GM21723 (cell line): ENCODE data around the gene ADGRE1.
"Not testable (repeated sequence)": the region's sequence is repeated elsewhere in the genome, so short reads cannot be mapped to it uniquely, and the experiment has no call there.

Experiments used
- ATAC-seq: cut with Tn5 transposase; IDR thresholded peaks from one replicate; pipeline ENCODE4 v1.9.1; 2021; ENCODE audit warnings: mild to moderate bottlenecking, moderate library complexity; ENCODE audit not compliant: unreplicated experiment

ADGRE1 gene, protein sequence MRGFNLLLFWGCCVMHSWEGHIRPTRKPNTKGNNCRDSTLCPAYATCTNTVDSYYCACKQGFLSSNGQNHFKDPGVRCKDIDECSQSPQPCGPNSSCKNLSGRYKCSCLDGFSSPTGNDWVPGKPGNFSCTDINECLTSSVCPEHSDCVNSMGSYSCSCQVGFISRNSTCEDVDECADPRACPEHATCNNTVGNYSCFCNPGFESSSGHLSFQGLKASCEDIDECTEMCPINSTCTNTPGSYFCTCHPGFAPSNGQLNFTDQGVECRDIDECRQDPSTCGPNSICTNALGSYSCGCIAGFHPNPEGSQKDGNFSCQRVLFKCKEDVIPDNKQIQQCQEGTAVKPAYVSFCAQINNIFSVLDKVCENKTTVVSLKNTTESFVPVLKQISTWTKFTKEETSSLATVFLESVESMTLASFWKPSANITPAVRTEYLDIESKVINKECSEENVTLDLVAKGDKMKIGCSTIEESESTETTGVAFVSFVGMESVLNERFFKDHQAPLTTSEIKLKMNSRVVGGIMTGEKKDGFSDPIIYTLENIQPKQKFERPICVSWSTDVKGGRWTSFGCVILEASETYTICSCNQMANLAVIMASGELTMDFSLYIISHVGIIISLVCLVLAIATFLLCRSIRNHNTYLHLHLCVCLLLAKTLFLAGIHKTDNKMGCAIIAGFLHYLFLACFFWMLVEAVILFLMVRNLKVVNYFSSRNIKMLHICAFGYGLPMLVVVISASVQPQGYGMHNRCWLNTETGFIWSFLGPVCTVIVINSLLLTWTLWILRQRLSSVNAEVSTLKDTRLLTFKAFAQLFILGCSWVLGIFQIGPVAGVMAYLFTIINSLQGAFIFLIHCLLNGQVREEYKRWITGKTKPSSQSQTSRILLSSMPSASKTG

DNA sequence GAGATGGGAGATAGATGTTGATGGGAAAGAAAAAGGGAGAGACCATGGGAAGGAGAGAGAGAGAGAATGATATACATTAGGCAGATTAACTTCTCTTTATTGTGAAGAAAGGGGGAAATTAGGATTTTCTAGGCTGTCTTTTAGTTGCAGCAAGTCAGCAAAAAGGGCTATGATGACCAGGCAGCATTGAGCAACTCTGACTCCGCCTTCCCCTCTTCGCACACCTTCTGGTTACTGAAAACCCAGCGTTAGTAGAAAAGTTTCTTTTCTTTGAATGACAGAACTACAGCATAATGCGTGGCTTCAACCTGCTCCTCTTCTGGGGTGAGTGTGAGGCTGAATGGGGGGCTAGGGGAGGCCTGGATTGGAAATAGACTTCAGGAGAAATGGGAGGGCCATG, at the start of gene ADGRE1:
ADGRE1 (plus strand) TSS at position 264 of the 400 bp plus-strand sequence; CDS start at position 294, 30 bp downstream.
- no peak for ATAC-seq

DNA sequence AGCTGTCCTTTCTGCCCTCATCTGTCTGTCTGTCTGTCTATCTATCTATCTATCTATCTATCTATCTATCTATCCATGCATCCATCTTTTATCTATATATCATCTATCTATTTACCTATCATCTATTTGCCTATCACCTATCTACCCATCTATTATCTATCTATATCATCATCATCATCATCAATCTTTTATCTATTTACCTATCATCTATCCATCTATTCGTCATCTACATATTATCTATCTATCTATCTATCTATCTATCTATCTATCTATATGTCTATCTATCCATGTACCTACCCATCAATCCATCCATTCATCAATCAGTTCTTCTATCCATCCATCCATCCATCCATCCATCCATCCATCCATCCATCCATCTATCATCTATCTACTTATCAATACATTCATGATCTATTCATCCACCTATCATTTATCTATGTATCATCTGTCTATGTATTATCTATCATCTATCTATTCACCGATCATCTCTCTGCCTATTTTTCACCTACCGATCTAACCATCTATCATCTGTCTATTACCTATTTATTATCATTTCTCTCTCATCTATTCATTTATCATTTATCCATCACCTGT, 49.2 kb upstream of the ADGRE1 start:
- ATAC-seq: no peak

DNA sequence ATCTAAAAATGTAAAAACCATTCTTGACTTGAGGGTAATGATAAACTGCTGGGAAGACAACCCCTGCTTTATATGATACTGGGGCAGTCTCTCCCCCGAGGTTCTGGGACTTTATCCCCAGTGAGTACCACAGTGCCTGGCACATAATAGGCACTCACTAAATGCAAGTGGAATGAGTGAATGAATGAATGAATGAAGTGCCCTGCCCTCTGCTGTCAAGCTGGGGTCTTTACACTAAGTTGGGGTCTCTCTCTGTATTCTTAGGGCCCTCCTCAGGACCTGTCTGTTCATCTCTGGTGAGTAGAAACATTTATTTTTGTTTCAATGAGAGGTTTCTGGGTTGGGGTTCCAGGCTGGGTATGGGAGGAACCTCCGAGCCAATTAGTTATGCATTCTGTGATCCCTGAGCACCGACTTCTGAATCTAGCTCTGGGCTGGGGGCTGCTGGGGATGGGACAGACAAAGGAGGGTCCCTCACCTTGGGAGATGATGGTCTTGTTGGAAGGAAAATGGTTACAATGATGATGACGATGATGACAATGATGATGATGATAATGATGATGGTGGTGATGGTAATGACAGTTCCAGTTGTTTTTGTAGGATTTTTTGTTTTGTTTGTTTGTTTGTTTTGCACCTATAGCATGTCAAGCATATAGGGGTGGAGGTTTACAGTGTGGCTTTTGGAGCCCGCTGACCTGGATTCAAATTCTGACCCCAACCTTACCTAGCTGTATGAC, 44.3 kb upstream of the ADGRE1 start:
- ATAC-seq: no peak

DNA sequence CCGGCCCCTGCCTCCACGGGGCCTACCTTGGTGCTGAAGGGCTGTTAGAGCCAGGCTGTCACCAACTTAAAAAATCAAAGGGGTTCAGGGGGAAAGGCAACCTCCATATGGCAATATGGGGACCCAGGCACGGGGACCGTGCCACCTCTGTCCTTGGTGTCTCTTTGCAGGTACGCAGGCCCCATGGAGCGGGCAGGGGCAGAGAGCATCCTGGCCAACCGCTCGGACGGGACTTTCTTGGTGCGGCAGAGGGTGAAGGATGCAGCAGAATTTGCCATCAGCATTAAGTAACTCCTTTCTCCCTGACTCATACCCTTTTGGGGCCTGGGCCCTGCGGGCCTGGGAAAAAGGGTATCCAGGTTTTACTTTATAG, 39.6 kb upstream of the ADGRE1 start:
- ATAC-seq: no peak

DNA sequence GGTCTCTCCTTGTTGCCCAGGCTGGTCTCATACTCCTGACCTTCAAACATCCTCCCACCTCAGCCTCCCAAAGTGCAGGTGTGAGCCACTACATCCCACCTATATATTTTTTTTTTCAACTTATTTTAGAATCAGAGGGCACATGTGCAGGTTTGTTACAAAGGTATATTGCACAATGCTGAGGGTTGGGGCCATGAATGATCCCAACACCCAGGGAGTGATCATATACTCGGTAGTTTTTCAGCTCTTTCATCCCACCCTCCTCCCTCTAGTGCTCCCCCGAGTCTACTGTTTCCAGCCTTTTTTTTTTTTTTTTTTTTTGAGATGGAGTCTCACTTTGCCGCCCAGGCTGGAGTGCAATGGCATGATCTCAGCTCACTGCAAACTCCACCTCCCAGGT, 38.4 kb upstream of the ADGRE1 start:
- ATAC-seq: no peak

DNA sequence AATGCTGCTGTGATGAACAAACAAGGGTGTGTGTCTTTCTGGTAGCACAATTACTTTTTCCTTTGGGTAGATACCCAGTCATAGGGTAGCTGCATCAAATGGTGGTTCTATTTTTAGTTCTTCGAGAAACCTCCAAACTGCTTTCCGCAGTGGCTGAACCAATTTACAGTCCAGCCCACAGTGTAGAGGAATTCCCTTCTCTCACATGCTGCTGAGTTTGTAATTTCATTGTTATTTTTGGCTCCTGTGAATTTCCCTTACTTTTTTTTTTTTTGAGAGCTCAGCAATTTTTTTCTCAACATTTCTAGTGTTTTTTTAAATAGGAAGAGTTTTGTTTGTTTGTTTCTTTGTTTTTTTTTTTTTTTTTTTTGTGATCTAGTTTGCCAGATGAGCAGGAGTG, 37.5 kb upstream of the ADGRE1 start:
- no peak for ATAC-seq

DNA sequence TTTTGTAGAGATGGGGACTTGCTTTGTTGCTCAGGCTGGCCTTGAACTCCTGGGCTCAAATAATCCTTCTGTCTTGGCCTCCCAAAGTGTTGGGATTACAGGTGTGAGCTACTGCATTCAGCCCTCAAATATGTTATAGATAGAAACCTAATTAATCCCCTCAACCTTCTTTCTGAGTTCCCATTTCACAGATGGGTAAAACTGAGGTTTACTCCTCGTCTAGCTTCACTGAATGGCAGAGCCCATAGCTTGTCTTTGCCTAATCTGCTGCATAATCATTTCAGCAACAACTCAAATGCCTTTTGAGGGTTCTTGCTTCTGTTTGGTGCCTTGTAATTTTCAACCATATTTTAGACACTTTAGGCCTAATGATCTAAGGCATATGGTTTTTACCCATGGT, 36.0 kb upstream of the ADGRE1 start:
- ATAC-seq: no peak

DNA sequence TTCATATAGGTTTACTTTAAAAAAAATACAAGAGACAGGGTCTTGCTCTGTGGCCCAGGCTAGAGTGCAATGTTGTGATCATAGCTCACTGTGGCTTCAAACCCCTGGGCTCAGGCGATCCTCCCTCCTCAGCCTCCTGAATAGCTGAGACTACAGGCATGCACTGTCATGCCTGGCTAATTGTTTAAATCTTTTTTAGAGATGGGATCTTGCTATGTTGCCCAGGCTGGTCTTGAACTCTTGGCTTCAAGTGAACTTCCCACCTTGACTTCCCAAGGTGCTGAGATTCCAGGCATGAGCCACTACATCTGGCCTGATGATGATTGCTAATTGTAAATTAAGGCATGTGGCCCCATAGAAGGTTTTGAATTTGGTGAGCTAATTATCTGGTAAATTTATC, 35.4 kb upstream of the ADGRE1 start:
- no peak for ATAC-seq

DNA sequence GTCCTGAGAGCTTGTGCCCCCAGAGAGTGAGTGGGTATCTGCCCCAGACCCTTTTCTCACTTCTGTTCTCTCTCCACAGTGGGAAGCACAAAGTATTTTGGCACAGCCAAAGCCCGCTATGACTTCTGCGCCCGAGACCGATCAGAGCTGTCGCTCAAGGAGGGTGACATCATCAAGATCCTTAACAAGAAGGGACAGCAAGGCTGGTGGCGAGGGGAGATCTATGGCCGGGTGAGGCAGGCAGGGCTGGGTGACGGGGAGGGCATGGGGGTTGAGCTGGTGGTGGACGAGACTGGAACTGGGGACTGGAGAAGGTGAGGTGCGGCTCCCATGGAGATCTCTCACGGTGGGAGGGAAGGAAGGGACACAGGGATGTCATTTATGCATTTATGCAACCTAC, 33.5 kb upstream of the ADGRE1 start:
- no peak for ATAC-seq

DNA sequence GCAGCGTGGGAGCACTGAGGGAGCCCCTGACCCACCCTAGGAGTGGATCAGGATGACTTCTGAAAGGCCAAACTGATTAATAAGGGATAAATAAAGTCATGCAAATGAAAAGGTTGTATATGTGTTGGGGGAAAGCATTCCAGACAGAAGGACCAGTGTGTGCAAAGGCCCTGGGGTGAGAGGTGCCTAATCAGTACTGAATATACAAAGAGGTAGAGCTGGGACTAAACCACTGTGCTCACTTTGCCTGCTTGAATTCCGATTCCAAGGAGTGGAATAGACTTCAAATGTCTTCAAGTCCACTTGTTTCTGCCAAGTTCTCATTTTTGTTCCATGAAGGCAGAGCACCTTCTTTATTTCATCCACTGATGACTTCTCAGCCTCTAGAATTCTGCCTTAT, 32.6 kb upstream of the ADGRE1 start:
- ATAC-seq: no peak

DNA sequence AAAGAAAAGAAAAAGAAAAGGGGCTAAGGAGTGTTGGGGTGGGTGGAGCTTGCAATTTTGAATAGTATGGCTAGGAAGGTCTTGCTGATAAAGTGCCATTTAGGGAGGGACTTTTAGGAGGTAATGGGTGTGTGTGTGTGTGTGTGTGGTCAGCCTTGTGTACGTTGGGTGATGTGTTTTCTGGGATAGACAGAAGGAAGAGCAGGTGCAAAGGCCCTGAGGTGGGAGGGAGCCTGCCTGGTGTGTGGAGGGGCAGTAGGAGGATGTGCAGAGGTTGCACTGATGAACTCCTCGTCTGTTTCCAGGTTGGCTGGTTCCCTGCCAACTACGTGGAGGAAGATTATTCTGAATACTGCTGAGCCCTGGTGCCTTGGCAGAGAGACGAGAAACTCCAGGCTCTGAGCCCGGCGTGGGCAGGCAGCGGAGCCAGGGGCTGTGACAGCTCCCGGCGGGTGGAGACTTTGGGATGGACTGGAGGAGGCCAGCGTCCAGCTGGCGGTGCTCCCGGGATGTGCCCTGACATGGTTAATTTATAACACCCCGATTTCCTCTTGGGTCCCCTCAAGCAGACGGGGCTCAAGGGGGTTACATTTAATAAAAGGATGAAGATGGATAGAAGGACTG, 30.5 kb upstream of the ADGRE1 start:
- no peak for ATAC-seq

DNA sequence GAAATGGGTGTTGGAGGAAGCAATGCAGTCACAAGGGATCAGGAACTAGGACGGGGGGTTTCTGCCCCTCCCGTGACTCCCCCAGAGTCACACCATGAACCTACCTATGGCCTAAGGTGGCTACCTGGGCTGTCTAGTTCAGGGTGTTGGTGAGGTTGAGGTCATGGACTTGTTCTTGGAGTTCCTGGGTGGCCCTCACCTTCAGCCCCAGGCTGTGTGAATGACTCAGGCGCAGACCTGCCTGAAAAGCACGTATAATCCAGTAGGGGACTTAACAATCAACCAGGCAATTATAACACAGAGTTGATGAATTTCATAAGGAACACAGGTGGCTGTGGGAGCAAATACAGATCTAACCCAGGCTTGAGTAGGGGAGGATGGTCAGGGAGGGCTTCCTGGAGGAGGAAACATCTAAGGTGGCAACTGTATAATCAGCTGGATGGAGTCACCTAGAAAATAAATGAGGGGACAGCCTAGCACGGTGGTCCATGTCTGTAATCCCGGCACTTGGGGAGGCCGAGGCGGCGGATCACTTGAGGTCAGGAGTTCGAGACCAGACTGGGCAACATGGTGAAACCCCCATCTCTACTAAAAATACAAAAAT, 25.6 kb upstream of the ADGRE1 start:
- no peak for ATAC-seq

DNA sequence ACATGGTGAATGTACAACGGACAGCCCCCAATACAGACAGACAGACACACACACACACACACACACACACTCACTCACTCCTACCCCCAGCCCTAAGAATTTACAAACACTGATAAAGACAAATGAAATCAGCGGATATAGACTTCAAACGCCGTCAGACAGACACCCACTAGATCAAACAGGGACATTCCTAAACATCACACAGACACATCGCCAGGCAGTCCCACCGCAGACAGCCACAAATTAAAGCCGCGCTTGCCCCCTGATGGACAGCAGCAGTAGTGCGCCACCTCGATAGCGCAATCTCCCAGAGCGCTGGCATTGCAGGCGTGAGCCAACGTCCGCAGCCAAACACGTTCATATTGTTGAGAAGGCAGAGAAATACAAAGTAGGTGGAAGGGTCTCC, 24.7 kb upstream of the ADGRE1 start:
- ATAC-seq: no peak

DNA sequence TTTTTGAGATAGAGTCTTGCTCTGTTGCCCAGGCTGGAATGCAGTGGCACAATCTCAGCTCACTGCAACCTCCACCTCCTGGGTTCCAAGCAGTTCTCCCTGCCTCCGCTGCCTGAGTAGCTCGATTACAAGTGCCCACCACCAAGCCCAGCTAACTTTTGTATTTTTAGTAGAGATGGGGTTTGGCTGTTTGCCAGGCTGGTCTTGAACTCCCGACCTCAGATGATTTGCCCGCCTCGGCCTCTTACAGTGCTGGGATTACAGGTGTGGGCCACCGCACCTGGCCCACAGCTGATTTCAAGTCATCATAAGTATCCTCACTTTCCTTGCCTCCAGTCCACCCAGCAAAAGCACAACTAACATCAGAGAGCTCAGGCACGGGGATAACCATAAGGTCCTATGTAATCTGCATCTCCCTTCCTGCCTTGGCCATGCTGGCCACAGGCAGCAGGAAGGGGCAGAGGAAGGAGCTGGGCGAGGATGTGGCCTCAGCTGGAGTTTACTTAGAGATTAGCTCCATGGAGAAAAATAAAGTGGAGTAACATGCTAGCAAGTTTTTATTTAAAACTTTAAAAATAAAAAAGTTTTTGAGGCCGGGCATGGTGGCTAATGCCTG, 22.9 kb upstream of the ADGRE1 start:
- ATAC-seq: no peak

DNA sequence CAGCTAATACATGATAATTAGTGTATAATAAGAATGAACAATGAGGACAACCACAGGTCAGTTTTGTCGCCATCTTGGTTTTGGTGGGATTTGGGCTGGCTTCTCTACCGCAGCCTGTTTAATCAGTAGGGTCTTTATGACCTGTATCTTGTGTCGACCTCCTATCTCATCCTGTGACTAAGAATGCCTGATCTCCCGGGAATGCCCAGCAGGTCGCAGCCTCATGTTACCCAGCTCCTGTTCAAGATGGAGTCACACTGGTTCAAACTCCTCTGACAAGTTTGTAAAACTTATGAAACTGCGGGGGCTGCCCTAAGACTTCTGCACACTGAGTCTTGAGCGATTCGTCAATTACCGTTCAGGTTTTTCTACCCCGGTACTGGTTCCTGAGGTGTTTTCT, 21.5 kb upstream of the ADGRE1 start:
- ATAC-seq: no peak

DNA sequence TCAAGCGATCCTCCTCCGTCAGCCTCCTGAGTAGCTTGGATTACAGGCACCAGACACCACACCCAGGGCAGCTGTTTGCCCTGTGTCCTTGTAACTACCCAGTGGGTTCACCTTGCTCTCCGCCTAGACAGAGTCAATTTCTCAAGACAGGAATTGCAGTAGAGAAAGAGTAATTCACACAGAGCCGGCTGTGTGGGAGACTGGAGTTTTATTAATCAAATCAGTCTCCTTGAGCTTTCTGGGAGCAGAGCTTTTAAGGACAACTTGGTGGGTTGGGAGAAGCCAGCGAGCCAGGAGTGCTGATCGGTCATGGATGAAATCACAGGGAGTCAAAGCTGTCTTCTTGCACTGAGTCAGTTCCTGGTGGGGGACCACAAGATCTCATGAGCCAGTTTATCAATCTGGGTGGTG, 20.6 kb upstream of the ADGRE1 start:
- no peak for ATAC-seq

DNA sequence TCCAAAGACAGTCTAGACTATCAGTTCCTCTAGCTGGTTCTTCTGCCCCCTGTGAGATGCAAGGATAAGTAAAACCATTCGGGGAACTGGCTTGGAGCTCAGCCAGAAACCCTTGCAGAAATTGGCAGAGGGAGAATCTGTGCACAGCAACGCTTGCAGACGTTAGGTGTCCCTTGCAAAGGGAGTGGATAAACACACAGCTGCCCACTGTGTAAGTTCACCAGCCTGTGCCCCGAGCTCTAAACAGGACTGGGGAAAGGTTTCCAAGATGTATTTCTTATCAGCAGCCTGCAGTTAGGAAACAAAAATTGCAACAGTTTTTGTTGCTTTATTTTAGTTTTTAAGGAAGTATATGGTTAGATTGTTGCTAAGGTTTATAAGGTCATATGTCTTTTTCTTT, 19.0 kb upstream of the ADGRE1 start:
- no peak for ATAC-seq

DNA sequence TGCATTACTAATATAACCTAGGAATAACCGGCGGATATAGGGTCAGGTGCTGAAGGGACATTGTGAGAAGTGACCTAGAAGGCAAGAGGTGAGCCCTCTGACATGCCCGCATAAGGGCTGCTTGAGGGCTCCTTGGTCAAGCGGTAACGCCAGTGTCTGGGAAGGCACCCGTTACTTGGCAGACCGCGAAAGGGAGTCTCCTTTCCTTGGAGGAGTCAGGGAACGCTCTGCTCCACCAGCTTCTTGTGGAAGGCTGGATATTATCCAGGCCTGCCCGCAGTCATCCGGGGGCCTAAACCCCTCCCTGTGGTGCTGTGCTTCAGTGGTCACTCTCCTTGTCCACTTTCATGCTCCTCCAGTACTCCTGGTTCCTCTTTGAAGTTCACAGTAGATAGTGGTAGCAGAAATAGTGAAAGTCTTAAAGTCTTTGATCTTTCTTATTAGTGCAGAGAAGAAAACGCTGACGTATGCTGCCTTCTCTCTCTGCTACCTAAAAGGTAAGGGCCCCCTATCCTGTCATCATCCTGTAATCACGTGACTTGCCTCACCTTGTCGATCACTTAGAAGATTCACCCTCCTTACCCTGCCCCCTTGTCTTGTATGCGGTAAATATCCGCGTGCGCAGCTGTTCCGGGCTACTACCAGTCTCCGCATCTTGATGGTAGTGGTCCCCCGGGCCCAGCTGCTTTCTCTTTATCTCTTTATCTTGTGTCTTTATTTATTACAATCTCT, 18.1 kb upstream of the ADGRE1 start:
- ATAC-seq: not testable (repeated sequence)
